Occipital lobe (tissue), 1 donor: ENCODE results near the gene NUDT4. TPM values are rescaled to one million over a fixed set of nuclear protein-coding genes. Genes with fewer than 3 reads are reported as not detected.

ENCODE experiments used
- total RNA-seq: library from RNA; depleted of rRNA; stranded (reverse); fragments of >200 nt; gene quantifications from one replicate; pipeline ENCODE4 v1.2.3, GENCODE V29; 2014

The NUDT4 gene
- total RNA-seq, 1 donor from 2014 or later: 151 TPM

Other genes with a start within 250 kb of the NUDT4 start
- gene UBE2N, start 64.0 kb downstream of the NUDT4 start, total RNA-seq: 180 TPM
- 82.2 TPM for gene MRPL42, start 89.6 kb downstream of the NUDT4 start, total RNA-seq
- gene SOCS2, start 194.8 kb downstream of the NUDT4 start, total RNA-seq: 71.4 TPM